COLO668 (cell line): ENCODE measurements around the gene ACLY.

Experiments used
- DNase-seq: peaks from one replicate; lab custom pipeline; 2025; ENCODE audit not compliant: unreplicated experiment; lab: John Stamatoyannopoulos, UW

Gene ACLY

DNA sequence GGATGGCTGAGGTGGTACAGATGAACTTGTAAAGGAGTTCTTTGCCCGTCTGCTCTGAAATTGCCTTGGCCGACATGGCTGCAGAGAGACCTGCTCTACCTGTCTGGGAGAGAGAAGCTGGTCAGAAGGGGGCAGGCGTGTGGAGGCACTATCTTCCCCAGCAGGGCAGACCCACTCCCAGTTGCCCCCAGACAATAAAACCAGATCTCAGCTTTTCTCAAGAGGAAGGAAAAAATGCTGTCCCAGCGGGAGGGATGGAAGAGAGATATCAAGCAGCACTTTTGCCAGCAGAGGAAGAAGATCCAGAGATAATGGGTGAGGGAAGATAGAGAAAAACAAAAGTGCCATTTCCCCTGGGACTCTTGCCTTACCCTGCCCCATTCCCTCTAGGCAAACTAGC lies 5.0 kb downstream of the ACLY start:
- no peak for DNase-seq

DNA sequence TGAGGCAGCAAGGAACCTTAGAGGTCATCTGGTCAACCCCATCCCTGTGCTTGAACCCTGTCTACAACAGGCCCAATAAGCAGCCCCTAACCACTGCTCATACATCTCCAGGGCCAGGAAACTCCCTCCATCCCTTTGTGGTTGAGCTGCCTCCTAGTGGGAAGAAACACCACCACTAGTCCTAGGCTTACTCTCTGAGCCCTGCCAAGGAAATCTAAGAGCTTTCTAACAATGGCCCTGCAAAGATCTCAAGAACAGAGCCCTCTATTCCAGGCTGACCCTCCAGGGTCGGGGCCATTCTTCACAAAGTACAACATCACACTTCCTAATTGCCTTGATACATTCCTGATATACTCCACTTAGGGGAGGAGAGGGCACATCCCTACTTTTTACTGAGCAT lies 5.8 kb downstream of the ACLY start:
- no peak for DNase-seq

DNA sequence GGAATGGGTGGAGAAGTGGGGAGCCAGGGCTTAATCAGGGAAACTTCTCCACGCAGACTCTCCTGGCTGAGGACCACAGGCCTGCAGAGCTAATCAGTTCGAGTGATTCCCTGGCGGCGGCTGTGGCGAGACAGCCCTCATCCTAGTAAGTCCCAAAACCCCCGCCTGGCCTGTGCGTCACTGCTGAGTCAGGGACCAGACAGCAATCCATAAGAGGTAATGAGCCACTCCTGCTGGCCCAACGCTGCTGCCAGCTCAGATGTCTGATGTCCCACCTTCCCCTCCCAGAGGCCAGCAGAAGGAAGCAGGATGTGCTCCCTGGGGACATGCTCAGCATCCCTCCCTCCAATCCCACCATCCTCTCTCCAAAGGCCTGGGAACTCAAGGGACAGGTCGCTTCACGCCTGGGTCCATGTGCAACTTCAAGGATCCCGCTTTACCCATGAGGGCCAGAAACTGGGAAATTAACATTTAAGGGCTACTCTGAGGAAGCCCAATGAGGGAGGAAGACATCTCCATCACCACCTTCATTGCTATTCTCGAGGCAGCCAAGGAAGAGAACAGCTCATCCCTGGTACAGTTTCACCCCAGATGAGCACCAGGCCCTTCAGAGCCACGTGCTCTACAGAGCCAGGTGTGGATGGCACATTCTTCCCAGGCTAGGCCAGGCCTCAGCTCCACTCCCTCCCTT lies 7.9 kb downstream of the ACLY start:
- no peak for DNase-seq

DNA sequence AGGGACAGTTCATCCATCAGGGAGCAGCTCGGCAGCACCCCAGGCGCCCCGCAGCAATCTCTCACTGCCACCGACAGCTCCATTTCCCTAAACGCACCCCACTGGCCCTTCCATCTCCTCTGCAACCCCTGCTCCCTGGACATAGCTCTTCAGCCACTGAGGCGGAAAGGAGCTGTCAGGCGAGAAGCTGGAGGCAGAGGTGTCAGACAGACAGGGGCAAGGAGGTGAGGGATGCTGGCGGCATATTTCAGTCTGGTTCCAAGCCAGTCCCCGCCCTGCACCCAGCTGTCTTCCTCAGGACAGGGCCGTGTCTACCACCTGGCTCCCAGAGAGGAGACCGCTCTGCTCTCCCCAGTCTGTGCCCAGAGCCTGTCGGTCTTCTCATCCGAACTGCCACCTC lies 9.7 kb downstream of the ACLY start:
- DNase-seq: no peak

DNA sequence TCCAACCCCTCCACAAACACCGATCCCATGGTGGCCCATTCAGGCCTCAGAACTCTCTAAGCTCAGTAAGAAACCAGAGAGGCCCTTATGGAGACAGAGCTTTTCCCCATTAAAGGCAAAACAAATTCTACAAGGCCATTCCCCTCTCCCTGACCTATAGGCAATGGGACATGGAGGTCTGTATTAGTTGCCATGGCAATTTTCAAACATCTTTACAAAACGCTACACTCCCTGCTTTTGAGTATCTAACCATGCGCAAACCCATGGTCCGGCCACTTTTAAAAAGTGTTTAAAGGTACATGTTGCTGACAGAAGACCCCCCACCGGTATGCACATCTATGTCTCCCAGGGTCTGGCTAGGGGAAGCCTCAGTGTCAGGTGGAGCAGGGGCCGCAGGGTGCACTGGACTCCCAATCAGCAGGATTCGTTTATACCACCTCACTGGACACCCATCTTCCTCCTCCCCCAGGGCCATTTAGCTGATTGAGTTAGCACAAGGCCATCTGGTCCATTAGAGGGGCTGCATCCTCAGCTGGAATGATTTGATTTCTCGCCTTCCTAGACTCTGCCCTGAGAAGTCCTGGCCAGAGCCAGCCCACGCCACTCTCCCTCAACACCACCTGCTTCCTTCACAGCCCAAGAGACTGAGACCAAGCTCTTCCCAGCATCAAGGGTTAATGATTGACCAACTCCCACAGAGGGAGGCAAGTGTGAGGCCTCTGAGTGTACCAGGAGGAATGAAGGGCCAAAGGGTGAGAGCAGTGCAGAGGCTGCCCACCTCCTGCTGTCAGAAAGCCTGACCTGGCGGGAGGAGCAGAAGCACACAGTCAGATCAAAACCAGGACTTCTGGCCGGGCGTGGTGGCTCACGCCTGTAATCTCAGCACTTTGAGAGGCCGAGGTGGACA lies 10.9 kb downstream of the ACLY start:
- peak; percentile 62 for DNase-seq

DNA sequence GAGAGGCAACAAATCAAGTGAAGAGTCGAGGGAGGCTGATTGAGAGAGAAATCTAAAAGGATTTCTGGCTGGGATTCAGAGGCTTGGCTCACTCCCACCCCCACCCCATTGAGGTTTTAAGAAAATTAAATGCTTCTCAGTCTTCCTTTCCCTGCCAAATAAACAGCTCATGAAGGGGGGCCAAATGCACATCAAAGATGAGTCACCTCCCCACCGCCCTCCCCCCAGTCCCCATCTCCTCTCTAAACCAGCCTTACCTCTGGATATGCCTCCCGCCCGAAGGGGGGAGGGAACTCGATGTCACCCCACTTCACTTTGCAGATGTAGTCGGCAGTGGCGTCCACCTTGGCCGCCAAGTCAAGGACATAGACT lies 11.6 kb downstream of the ACLY start:
- no peak for DNase-seq

DNA sequence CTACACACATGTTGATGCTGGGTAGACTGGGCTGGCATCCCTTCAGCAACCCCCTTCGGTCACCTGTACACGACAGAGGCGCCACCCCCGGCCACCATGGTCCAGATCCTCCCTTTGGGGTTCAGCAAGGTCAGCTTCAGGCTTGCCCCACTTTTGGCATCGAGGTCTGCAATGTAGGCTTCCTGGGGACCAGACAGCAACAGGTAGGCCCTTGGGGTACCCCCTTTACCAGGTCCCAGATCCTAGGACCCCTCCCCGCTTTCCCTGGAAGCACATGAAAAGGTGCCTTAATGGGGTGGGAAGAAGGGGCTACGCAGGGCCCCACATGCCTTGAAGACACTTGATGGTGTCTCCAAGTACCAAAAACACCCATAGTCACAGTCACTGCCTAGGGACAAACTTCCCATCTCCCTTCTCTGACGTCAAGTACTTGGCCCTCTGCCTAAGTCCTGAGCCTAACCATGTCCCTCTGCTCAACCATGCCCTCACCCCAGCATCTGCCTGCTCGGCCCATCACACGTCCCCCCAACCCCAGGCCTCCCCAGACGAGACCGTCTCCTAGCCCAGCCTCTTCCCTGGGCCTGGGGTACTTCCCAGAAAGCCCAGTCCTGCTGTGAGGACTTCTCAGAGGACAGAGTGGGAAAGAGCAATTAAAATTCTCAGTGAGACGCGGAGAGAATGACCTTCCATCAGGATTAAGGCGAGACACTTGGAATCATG lies 12.1 kb downstream of the ACLY start:
- DNase-seq: no peak

DNA sequence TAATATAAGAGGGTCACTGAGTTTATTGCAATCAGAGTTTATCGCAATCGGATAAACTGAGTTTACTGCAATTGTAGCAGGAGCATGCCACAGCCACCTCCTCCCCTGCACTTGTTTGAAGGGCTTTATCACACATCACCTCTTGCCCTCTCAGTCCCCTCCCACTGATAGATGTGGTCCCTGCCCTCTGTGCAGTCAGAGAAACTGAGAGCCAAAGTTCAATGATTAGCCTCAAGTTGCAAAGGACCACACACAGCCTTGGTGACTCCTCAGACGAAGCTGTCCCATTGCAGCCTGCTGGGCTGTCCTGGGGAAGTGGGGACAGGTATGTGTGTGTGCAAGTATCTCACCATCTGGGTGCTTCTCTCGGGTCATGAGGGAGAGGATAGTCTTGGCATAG lies 13.6 kb downstream of the ACLY start:
- DNase-seq: no peak

DNA sequence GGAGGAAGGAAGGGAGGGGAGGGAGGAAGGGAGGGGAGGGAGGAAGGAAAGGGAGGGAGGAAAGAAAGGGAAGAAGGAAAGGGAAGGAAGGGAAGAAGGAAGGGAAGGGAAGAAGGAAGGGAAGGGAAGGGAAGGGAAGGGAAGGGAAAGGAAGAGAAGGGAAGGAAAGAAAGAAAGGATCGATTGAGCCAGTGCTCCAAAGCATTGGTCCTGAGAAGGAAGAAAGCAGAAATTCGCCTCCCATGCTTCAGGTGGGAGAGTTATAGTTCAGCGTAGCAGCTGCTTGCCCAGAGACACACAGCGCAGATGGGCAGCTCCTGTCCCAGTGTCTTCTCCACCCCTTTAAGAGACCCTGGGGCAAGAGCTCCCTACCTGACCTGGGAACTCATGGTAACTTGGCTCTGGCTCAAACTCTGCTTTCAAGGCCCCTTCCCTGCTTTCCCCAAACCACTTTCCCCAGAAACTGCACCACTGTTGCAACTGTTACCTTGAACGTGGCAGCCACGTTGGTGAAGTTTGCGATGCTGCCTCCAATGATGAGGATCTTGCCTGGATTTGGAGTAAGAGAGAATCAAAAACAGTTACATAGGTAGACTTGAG lies 14.4 kb downstream of the ACLY start:
- DNase-seq: no peak

DNA sequence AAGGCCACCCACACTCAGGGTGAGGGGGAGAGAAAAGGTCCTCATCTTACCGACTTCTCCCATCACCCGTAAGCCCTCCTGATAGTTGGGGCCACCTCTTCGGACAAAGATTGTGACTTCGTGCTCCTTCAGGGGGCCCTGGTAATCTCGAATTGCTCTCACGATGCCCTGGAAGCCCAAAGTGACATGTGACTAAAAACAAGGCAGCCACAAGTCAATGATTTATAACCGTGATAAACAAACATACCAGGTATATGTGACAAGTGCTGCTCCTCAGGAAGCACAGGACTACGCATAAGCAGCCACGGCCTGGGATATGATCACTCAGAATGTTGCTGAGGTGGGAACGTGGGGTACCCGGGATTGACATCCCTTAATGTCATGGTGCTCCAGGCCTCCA lies 17.1 kb downstream of the ACLY start:
- DNase-seq: no peak

DNA sequence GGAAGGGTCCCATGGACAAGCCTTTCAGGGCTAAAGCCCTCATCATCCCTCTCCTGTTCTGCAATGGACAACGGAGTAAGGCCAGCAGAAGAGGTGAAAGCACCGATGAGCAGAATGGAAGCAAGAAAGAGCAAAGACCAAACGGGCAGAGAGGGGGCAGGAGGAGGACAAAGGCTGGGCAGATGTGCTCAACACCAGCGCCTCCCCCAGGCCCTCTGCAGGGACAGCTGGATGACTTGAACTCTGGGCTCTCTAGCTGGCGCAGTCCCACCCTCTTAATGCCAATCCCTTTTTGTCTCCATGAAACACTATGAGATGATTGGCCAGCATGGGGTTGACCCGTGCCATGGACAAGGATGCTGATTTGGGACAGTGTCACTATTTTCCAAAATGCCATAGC lies 22.0 kb downstream of the ACLY start:
- DNase-seq: no peak

DNA sequence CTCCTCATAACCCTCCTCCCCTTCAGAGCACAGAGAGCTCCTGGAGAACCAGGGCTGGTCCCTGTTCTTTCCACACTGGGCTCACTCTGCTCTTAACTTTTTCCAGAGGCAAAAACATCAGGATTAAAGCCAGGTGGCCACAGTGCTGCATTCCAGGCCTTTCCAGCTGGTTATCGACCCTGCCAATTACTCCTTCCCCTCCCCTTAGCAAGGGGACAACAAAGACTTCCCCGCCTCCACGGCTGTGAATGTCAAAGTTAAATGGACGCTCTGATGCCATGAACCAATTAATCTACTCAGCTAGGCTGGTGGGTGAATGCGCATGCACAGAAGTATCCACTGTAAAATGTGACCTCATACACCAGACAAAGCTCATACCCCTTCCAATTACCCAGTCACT lies 23.1 kb downstream of the ACLY start:
- DNase-seq: no peak

DNA sequence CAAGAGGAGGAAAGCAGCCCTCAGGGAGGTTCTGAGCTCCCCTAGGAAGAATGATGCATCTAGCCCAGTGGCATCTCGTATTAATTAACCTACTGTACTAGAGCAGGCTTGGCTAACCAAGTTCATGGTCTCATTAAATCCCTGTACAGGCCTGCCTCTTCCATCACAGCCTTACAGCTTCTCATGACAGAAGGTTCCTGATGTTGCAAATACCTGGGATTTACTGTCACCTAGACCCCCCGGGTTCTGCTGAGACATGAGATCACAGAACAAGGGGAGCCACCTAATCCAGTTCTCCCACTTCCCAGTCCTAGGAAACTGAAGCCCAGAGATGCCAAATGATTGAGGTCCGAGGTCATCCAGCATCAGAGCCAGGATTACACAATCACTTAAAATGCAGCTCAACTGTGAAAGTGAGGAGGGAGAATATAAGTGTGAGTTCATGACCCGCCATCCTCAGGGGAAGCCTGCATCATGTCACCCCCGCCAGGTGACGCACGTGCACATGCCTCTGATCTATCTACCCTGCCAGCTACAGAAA lies 23.9 kb downstream of the ACLY start:
- DNase-seq: no peak

DNA sequence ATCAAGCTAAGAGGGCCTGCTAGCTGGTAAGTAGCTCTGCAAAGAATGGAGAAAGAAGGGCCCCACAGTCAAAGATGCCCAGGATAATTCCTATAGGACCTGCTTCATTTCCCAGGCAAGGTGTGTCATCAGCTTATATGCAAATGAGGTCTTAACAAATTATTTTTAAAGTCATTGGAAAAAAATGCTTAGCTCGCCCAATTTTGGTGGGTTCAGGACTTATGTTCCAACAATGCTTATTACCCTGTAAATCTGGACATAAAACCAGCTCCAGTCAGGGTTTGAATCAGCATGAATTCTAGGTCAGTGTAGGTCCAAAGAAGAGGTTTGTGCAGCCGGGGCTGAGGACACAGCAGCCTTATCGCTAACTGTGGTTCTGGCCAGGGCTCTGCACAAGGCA lies 25.4 kb downstream of the ACLY start:
- no peak for DNase-seq

DNA sequence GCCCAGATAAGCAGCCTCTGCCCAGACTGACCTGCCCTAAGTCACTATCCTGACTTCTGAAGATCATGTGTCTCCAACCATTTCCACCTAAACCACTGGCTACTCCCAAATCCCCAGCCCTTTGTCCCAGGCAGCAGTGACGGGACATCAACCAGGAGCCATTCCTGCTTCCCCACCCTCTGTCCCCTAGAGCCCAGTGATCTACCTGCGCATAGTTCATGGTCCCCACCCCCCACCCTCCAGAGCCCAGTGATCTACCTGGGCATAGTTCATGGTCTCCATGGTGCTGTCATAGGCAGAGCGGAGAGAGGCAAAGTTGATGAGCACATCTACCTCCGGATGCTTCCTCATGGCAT lies 26.8 kb downstream of the ACLY start:
- DNase-seq: no peak

DNA sequence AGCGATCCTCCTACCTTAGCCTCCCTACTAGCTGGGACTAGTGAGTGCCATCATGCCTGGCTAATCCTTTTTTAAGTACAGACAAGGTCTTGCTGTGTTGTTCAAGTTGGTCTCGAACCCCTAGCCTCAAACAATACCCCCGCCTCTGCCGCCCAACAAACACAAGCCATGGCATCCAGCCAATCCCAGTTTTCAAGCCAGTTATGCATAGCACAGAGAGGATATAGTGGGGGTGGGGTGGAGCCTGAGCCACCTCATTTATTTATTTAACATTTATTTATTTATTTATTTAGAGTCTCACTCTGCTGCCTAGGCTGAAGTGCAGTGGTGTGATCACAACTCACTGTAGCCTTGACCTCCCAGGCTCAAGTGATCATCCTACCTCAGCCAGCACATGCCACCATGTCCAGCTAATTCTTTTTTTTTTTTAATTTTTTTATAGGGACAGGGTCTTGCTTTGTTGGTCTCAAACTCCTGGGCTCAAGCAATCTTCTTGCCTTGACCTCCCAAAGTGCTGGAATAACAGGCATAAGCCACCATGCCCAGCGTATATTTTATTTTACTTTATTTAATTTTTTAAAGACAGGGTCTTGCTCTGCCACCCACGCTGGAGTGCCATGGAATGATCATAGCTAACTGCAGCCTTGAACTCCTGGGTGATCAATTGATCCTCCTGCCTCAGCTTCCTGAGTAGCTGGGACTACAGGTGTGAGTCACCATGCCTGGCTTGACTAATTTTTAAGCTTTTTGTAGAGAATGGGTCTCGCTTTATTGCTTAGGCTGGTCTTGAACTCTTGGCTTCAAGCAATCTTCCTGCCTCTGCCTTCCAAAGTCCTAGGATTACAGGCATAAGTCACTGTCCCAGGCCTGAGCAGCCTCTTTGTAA lies 27.4 kb downstream of the ACLY start:
- no peak for DNase-seq

DNA sequence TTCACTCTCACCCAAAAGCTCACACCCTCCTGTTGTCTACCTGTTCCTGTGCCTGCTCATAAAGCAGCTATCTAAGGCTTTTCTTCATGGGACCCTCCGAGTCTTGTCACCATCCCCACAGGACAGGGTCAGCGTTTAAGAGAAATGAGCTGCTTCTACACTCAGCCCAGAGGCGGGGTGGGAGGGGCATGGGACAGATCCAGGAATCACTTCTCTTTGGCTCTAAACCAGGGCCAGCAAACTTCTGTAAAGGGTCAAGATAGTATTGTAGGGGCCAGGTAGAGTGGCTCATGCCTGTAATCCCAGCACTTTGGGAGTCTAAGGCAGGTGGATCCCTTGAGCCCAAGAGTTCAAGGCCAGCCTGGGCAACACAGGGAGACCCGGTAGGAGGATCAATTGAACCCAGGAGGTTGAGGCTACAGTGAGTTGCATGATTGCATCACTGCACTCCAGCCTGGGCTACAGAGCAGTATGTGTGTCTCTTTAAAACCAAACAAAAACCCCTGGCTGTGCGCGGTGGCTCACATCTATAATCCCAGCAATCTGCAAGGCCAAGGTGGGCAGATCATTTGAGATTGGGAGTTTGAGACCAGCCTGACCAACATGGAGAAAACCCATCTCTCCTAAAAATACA lies 30.3 kb downstream of the ACLY start:
- no peak for DNase-seq

DNA sequence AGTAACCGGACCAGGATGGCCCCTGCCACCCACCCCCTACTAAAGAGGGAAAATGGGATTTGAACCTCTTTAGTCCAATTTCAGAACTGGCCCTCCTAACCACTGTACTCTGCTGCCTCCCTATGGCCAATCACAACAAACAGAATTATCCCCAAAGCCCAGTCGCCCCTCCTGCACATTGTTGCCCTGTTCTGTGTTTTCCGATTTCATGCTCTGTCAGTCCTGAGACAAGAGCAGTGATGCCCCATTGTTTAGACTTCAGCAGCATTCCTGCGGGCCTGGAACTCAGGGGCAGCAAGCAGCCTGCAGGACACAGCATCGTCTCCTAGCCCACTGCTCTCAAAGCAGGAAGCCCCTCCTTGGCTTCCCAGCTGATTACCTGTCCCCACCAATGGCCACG lies 33.0 kb downstream of the ACLY start:
- no peak for DNase-seq

DNA sequence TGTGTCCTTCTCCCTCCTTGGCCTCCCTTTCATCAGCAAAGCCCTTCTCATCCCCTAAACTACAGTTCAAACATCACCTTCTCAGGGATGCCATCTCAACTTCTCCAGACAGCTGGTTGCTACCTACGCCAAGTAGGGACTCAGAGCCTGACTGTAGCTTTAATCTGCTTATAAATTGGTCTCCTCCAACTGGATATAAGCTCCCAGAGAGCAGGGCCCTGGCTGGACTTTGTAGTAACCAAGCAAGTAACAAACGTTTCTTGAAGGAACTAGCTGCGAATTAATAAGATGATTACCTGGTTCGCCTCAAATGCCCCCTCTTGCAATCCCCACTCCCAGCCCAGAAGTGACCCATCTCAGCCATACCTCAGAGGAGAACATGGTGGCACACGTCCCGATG lies 36.0 kb downstream of the ACLY start:
- no peak for DNase-seq

DNA sequence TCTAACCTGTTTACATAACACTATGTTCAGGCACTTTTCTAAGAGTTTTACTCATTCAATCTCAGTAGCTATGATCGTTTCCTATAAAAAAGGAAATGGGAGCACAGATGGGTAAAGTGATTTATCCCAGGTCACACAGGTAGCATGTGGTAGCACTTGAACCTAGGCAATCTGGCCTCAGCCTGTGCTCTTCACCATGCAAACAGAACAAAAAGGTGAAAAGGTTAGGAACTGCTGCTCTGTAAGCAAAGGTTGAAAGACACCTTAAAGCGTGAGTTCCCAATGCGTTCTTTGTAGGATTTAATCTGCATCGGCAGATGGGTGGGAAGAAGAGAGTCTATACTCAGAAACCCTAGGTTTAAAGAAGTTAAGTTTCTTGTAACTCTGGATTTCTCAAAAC lies 38.6 kb downstream of the ACLY start:
- no peak for DNase-seq
